OCI-LY7 (cell line): ENCODE data around the gene PRIMPOL. TPM values are rescaled to one million over a fixed set of nuclear protein-coding genes. Genes with fewer than 3 reads are reported as not detected.

Source experiments
- BruUV-seq: library from RNA; stranded (reverse); fragments of 400-500 nt; replicated peaks from 2 replicates; lab custom pipeline; 2021; lab: Mats Ljungman, UMichigan
- CTCF ChIA-PET: fragments of 300-600 bp; sonication (Branson Sonifier 250); formaldehyde crosslinking; loops from one replicate; lab custom pipeline; 2022; ENCODE audit warnings: antibody characterized with exemption; ENCODE audit not compliant: unreplicated experiment; lab: Charles Lee
- POLR2A ChIA-PET: fragments of 300-600 bp; sonication (Branson Sonifier 250); formaldehyde crosslinking; loops from one replicate; lab custom pipeline; 2022; ENCODE audit warnings: antibody characterized with exemption; lab: Charles Lee
- DNase-seq: peaks from one replicate; pipeline ENCODE4 v3.0.0-alpha.2; 2015; ENCODE audit warnings: low spot score
- H2AFZ ChIP-seq: fragments of 200-600 bp; sonication (generic), shearing (Covaris generic); 2 replicates; pipeline ENCODE4 v1.6.1; 2014; ENCODE audit warnings: mild to moderate bottlenecking, antibody characterized with exemption, low read length, moderate library complexity
- H3K27ac ChIP-seq: fragments of 200-600 bp; sonication (generic); 2 replicates; pipeline ENCODE4 v1.5.1; 2014; ENCODE audit warnings: mixed run types, low read depth, mild to moderate bottlenecking, moderate library complexity, low read length, inconsistent platforms; ENCODE audit not compliant: poor library complexity, severe bottlenecking
- H3K36me3 ChIP-seq: fragments of 200-600 bp; sonication (generic); 2 replicates; pipeline ENCODE4 v1.6.1; 2014; ENCODE audit warnings: mild to moderate bottlenecking, antibody characterized with exemption, low read length, moderate library complexity, mixed read lengths; ENCODE audit not compliant: insufficient read depth
- H3K4me1 ChIP-seq: fragments of 200-600 bp; sonication (generic); 2 replicates; pipeline ENCODE4 v1.5.1; 2014; ENCODE audit warnings: mild to moderate bottlenecking, low read length; ENCODE audit not compliant: insufficient read depth, poor library complexity, severe bottlenecking
- H3K4me2 ChIP-seq: fragments of 200-600 bp; sonication (generic); 2 replicates; pipeline ENCODE4 v1.6.1; 2014; ENCODE audit warnings: mild to moderate bottlenecking, low read length
- H3K4me3 ChIP-seq: fragments of 200-600 bp; sonication (generic); 2 replicates; pipeline ENCODE4 v1.5.1; 2014; ENCODE audit warnings: mild to moderate bottlenecking, low read depth, low read length; ENCODE audit not compliant: poor library complexity, severe bottlenecking
- H3K79me2 ChIP-seq: fragments of 200-600 bp; sonication (generic); 2 replicates; pipeline ENCODE4 v1.6.1; 2016; ENCODE audit warnings: low read depth, mild to moderate bottlenecking, low read length, moderate library complexity, mixed read lengths; ENCODE audit not compliant: insufficient read depth
- H3K9me2 ChIP-seq: fragments of 200-600 bp; sonication (generic); 2 replicates; pipeline ENCODE4 v1.6.1; 2016; ENCODE audit warnings: mild to moderate bottlenecking, low read length, mixed read lengths; ENCODE audit not compliant: insufficient read depth
- H3K9me3 ChIP-seq: fragments of 200-600 bp; sonication (generic); 2 replicates; pipeline ENCODE4 v1.6.1; 2014; ENCODE audit warnings: mild to moderate bottlenecking, mixed run types, low read length, mixed read lengths
- H4K20me1 ChIP-seq: fragments of 200-600 bp; sonication (generic); 2 replicates; pipeline ENCODE4 v1.6.1; 2014; ENCODE audit warnings: mild to moderate bottlenecking, antibody characterized with exemption, low read length, moderate library complexity, mixed read lengths; ENCODE audit not compliant: insufficient read depth
- EZH2phosphoT487 ChIP-seq: fragments of 200-600 bp; sonication (generic); IDR thresholded peaks from 2 replicates; pipeline ENCODE4 v1.6.1; 2018; ENCODE audit warnings: low read depth, borderline replicate concordance, mild to moderate bottlenecking, mixed run types, antibody characterized with exemption, low read length, moderate library complexity, mixed read lengths
- intact Hi-C: fragments of 100-400 bp; cut with micrococcal nuclease; formaldehyde crosslinking; loops from one replicate; pipeline ENCODE4 v1.10.0; 2022; ENCODE audit not compliant: unreplicated experiment
- total RNA-seq, 2 experiments: library from RNA; depleted of rRNA in 1 of 2; stranded (reverse); fragments of >200 nt in 1 of 2; shearing (Covaris generic) in 1 of 2; gene quantifications; 2 replicates each; pipeline ENCODE4 v1.2.3, GENCODE V29; 2014 to 2022
- TF ChIP-seq, protein P1 (sequence below): fragments of 200-600 bp; sonication (generic); conservative IDR thresholded peaks from 2 replicates; pipeline ENCODE4 v1.5.1; 2014; ENCODE audit warnings: mild to moderate bottlenecking, antibody characterized with exemption, low read length, moderate library complexity, mixed read lengths

Gene PRIMPOL
- total RNA-seq, 2 experiments from 2014 or later = 8.8 to 23.4 TPM

DNA sequence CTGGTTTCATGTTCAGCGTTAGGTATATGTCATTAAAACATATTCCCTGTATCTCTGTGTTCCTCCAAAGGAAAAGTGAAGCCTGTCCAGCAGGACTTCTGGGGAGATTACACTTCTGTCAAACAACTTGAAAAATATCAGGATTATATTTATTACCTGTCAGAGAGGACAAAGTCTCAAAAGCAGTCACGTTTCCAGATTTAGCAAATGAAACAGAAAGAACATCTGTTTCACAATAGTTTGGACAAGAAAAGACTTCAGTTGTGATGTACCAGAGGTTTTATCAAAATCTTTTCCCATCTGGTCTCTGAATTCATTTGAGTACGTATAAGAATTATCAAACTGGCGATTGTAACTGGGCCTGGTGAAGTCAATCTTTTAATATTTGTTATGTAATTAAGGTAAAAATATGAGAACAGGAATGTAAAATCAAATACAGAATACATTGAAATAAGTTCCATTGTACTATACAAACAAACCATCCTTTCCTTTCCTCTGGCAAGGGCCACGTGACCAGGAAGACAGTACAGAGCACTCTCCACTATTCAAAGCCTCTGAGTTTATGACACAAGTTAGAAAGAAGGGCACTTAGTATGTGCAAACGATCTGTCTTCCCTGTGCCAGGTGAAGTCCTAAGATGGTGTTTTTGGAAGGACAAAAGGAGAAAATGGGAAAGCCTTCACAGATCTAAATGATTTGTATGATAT lies 3.5 kb upstream of the PRIMPOL start:
- H3K9me3 ChIP-seq = no peaks in the 10 kb centered on the region
- H3K79me2 ChIP-seq = peaks cover 83% of the 10 kb centered on the region
- peaks cover 17% of the 10 kb centered on the region for H4K20me1 ChIP-seq
- BruUV-seq = no TSS peak
- H3K36me3 ChIP-seq = peaks cover 65% of the 10 kb centered on the region
- peak overlapping the region; percentile 93 for H3K4me3 ChIP-seq
- CTCF ChIA-PET = no interaction called here
- peak overlapping the region; percentile 38 for H3K27ac ChIP-seq
- H3K4me2 ChIP-seq = peak overlapping the region; percentile 81
- POLR2A ChIA-PET = interaction anchor here (0.6 to 1.3 kb wide), 4 partner anchors 10 to 167 kb away, joined by 3 to 6 read pairs (median 3); partner anchors contain the start of gene CENPU
- no peak overlapping the region for H2AFZ ChIP-seq
- TF ChIP-seq, protein P1, sequence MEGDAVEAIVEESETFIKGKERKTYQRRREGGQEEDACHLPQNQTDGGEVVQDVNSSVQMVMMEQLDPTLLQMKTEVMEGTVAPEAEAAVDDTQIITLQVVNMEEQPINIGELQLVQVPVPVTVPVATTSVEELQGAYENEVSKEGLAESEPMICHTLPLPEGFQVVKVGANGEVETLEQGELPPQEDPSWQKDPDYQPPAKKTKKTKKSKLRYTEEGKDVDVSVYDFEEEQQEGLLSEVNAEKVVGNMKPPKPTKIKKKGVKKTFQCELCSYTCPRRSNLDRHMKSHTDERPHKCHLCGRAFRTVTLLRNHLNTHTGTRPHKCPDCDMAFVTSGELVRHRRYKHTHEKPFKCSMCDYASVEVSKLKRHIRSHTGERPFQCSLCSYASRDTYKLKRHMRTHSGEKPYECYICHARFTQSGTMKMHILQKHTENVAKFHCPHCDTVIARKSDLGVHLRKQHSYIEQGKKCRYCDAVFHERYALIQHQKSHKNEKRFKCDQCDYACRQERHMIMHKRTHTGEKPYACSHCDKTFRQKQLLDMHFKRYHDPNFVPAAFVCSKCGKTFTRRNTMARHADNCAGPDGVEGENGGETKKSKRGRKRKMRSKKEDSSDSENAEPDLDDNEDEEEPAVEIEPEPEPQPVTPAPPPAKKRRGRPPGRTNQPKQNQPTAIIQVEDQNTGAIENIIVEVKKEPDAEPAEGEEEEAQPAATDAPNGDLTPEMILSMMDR = no peak
- TF ChIP-seq EZH2phosphoT487 = no peak
- peaks cover 49% of the 10 kb centered on the region for H3K4me1 ChIP-seq
- intact Hi-C loops = loop anchor here (5.0 to 10.0 kb wide), 2 partner anchors 1201 to 1546 kb away; partner anchors contain the start of genes CDKN2AIP and CYP4V2
- DNase-seq = no peak
- H3K9me2 ChIP-seq = no peaks in the 10 kb centered on the region

DNA sequence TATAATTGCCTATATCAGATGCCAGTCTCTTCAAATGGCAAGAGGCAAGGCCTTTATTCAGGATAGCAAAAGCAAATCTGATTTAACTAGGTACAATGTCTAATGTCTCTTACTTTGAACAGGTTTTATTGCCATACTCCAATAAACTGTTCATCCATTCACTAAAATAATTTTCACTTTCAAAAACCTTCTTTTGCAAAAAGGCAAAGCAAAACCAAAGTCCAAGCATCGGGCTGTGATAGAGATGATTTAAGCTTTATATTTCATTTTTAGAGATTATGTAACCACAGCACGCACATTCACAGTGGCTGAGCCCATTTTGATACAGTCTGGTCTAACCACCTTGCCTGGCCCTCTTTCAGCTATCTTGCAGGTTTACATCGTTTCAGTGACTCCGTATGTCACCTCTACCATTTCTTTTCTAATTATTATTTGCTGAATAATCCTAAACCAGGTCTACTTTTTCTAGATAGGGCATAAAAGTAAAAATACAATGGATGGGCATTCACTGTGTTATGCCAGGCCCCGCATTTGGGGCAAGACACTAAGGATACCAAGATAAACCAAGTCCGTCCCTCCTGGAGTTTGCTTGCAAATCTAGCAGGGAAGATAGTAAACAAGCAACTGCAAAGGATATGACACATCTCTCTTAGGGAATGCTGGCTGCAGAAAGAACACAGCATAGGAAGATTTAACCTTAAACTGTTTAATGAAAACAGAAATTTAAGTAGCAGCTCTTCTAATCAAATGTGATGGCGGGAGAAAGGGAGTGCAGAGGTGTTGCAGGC lies 2.1 kb upstream of the PRIMPOL start:
- peak overlapping the region; percentile 81 for H3K4me2 ChIP-seq
- peaks cover 42% of the 10 kb centered on the region for H3K4me1 ChIP-seq
- peak overlapping the region; percentile 93 for H3K4me3 ChIP-seq
- H3K9me2 ChIP-seq = no peaks in the 10 kb centered on the region
- DNase-seq = no peak
- TF ChIP-seq EZH2phosphoT487 = no peak
- TF ChIP-seq, protein P1 = no peak
- H3K79me2 ChIP-seq = peaks cover 70% of the 10 kb centered on the region
- ChIA-PET POLR2A (interaction anchor here (0.7 to 2.3 kb wide), 7 partner anchors 9 to 379 kb away, joined by 3 to 6 read pairs (median 4); partner anchors contain the start of gene CENPU), CTCF (no interaction called here)
- H2AFZ ChIP-seq = no peak overlapping the region
- H3K9me3 ChIP-seq = no peaks in the 10 kb centered on the region
- intact Hi-C loops = loop anchor here (2.0 to 10.0 kb wide), 6 partner anchors 109 to 1545 kb away; partner anchors contain the start of genes CDKN2AIP, CYP4V2 and SLC25A4
- peak overlapping the region; percentile 79 for H3K27ac ChIP-seq
- no TSS peak for BruUV-seq
- H3K36me3 ChIP-seq = peaks cover 51% of the 10 kb centered on the region
- peaks cover 17% of the 10 kb centered on the region for H4K20me1 ChIP-seq
